Measurements from ENCODE around the gene HOXB2.

Gene HOXB2

GRCh38 chr17:48578616-48579470 lies 33.9 kb upstream of the HOXB2 start:
- no peak for DNase-seq (ENCODE audit: low read depth, low spot score)

DNA sequence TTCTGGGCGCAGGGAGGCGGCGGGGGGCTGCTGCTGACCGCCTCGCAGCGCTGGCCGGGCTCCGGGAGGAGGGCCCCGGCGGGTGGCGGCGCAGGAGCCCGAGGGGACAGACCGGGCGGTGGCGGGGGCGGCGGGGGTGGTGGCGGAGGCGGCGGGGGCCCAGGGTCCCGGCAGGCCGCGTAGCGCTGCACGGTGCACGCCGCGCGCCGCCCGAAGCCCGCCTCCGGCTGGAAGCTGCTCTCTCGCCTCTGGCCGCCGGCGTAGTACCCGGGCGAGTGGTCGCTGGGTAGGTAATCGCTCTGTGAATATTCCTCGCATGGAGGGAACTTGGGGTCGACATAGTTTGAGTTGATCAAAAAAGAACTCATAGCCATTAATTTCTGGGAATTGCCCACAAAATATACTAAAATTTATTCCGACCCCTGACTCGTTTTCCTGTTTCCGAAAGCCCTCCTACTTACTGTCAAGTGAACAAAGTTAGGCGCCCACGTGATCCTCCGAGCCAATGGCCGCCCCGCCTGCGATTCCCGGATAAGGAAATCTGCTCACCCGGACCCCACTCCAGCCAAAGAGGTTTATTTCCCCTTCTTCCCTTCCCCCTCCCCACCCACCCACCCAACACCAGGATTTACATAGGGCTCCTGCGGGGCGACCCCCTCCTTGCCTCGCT lies 33.2 kb upstream of the HOXB2 start, which contains the start of gene HOXB4:
Gene HOXB4, minus strand, starts transcription at position 405 of the 670 bp plus-strand sequence. Its CDS starts 31 bp downstream, at position 374.
- peak; percentile 79 for DNase-seq (ENCODE audit: low read depth, low spot score)

GRCh38 chr17:48577330-48577945 lies 32.5 kb upstream of the HOXB2 start:
- DNase-seq (ENCODE audit: low read depth, low spot score), result no peak

DNA sequence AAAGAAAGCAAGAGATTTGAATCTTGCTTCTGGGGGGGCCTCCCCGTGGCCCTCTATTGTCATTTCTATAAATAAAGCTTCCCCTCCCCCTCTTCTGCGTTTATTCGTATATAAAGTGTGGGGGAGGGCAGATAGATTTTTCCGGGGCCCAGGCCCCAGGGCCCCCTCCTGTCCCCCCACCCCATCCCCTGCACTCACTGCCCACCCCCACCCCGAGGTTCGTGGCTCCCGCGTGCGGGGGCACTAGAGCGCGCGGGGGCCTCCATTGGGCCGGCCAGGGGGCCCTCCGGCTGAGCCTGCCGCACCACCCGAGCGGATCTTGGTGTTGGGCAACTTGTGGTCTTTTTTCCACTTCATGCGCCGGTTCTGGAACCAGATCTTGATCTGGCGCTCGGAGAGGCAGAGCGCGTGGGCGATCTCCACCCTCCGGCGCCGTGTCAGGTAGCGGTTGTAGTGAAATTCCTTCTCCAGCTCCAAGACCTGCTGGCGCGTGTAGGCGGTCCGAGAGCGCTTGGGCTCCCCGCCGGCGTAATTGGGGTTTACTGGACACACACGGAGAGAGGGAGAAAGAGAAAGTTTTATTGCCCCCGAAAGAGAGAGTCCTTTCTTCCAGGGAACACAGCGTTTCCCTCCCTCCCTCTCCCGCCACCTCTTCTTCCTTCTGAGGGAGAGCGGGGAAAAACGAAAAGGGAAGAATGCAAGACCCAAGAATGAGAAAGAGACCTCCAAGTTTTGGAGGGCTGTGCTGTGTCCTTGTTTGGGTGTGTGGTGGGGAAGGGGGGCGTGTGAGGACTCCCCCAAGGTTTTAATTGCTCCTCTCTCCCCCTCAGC lies 31.8 kb upstream of the HOXB2 start:
- DNase-seq (ENCODE audit: low read depth, low spot score), result peak; percentile 88

DNA sequence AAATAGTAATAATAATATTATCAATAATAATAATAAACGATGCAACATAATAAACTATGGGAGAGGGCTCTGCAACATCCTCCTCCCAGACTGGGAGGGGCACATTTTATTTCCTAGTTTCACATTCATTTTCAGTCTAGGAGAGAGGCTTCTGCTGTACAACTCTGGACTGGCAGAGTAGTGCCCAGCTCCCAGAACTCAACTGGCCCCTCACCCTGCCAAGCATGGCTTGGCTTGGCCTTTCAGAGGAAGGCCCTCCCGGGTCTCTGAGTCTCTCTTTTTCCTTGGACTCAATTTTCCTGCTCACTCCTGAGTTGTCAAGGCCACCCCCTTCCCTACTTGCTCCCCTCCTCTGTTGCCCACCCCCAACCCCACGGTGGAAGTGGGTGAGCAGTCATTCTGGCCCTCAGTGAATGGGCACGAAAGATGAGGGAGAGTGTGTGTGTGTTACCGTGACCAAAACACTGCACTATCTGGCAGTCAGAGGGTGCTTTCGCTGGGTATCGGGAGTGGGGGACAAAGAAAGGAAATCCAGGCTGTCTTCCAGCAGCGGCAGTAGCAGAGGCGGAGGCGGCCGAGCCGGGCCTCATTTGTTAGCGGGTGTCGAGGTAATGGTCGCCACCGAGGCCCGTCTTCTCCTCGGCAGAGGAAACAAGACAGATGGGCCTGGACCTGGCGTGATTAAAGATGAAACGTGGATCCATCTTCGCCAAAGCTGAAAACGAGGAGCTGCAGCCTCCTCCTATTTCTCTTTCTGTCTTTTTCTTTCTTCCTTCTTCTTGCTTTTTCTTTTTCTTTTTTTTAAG lies 31.0 kb upstream of the HOXB2 start:
- no peak for DNase-seq (ENCODE audit: low read depth, low spot score)

GRCh38 chr17:48575066-48575582 lies 30.2 kb upstream of the HOXB2 start:
- DNase-seq (ENCODE audit: low read depth, low spot score), result no peak

DNA sequence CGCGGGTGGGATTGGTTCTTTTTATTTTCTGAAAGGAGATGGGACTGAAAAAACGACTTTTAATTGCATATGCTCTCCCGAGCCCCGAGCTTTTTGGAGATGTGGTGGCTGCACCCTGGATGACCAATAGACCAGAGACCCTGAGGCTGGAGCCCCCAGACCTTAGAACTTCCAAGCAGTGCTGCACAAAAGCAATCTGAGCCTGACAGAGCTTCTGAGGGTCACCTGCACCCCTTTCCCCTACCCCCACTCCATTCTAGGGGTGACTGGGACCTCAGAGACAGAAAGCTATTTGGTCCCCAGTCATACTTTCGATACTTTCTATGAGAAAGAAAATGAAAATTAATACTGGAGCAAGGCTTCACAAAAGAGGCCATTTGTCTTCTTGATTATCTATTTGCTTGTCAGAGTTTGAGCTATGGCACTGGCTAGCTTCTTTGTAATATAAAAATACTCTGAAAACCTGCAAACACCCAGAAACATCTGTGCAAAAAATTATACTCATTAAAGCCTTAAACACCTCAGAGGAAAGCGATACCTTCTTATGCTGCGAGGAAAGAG lies 29.7 kb upstream of the HOXB2 start:
- DNase-seq (ENCODE audit: low read depth, low spot score), result no peak

- no peak for DNase-seq (ENCODE audit: low read depth, low spot score)
Measured at GRCh38 chr17:48571826-48572417, 27.0 kb upstream of the HOXB2 start.

GRCh38 chr17:48571024-48571818 lies 26.3 kb upstream of the HOXB2 start:
- DNase-seq (ENCODE audit: low read depth, low spot score), result no peak

DNA sequence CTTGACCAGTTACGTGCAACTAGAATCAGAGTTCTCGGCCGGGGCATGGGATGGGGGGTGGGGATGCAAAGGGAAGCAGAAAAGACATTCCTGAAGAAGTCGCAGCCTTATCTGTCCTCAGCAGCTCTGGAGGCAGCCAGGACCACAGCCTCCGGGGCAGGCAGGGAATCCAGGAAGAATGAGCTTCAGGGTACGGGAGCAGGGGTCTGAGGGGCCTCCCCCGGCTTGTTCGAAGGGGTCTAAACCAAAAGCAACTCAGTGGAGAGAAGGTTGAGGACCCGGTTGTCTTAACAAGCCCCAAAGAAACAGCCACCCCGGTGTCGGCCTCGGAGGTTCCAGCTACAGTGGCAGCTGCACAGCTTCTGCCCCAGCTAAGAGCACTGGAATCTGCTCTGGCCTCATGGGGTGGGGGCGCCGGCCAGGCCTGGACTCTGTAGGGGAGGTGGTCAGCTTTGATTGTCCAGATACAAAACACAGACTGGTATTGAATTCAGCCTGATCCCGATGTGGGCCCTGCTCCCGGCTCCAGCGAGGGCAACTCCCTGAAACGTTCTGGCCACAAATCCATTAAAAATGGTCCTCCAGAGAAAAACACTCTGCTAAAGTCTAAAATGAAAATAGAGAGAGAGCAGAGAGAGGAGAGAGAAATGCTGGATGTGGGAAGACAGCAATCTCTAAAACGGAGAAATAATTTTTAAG lies 25.6 kb upstream of the HOXB2 start:
- DNase-seq (ENCODE audit: low read depth, low spot score), result peak; percentile 87

GRCh38 chr17:48569674-48570324 lies 24.9 kb upstream of the HOXB2 start:
- no peak for DNase-seq (ENCODE audit: low read depth, low spot score)

DNA sequence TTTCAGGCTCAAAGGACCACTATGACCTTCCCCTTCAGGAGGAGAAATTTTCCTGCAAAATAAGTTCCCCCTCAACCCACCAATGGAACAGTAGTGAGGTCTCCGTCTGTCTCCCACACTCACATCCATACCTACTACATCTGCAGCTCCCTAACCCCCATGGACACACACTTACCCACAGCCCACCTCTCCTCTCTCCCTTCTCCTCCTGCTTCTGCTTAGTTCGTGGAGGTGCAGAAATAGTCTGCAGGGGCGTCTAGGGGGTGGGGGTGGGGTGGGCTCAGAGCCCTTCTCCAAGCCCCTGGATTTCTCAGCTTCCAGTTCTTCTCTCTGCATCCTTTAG lies 24.3 kb upstream of the HOXB2 start:
- DNase-seq (ENCODE audit: low read depth, low spot score), result no peak

DNA sequence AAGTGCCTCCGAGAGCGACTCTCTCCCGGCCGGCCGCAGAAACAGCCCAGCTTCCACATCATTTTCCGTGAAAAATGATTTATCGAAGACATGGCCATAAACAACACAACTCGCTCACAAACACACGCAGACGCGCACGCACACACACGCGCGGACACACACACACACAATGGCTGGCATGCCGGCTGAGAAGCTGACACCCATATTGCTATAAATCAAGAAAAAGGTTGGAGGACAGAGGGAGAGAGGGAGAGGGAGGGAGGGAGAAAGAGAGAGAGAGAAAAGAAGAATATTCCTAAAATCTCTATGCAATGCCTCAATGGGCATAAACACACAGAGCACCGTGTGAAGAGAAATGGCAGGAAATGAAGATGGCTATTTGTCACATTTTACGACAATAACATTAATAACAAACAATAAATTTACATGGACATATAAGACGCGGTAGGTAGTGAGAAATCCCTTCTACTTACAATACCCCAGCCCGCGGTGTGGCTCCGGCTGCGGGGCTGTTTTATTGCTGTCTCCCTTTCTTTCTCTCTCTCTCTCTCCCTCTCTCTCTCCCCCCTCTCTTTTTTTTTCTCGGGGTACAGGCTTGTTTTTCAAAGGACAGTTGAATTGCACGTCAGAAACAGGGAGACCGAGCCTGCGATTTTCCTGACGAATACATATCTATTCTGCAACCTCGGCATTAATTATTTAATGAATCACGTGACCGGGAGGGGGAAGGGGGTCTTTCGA lies 23.8 kb upstream of the HOXB2 start:
- no peak for DNase-seq (ENCODE audit: low read depth, low spot score)

- DNase-seq (ENCODE audit: low read depth, low spot score), result no peak
Measured at GRCh38 chr17:48567646-48568354, 22.9 kb upstream of the HOXB2 start.

DNA sequence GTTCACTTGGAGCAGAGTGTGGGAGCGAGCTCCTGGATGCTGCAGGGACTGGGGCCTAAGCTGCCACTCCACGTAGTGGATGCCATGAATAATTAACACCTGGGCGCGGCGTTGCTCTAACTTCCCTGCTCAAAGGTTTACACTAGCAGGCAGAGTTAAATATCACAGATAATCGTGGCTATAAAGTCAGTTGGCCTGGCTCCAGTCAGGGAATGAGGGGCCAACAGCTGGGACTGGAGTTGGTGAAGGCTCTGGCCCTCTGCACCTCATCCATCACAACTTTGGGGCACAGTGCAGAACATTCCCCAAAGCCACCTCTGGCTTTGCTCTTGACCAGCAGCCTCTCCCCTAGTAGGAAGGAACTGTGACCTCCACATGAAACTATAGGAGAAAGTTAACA lies 22.3 kb upstream of the HOXB2 start:
- DNase-seq (ENCODE audit: low read depth, low spot score), result no peak

- no peak for DNase-seq (ENCODE audit: low read depth, low spot score)
Measured at GRCh38 chr17:48566717-48567116, 21.8 kb upstream of the HOXB2 start.

Data from ELF-1 (cell line).